ENCODE results near the gene SFTPB. TPM values are rescaled to one million over a fixed set of nuclear protein-coding genes. Genes with fewer than 3 reads are reported as not detected.

Gene SFTPB
- polyA plus RNA-seq, 4 donors, result 0.01 to 34.9 (median 6.0) TPM

GRCh38 chr2:85652056-85652455 is 15.9 kb downstream of the SFTPB start:
- Histone ChIP-seq H3K36me3 (ENCODE audit: control insufficient read depth in 3 of 3, insufficient read depth in 2 of 3, low read depth in 1 of 3, low read length in 3 of 3) (peaks cover 8 to 51% (median 13%) of the 10 kb centered on the region in 3 donors), H3K27me3 (ENCODE audit: control insufficient read depth in 3 of 3, insufficient read depth in 3 of 3, low read length in 3 of 3) (no peaks in the 10 kb centered on the region), H3K4me1 (ENCODE audit: control insufficient read depth in 3 of 3, insufficient read depth in 2 of 3, low read depth in 1 of 3, low read length in 2 of 3) (no peaks in the 10 kb centered on the region), H3K27ac (ENCODE audit: low read depth in 1 of 3, low read length in 2 of 3) (no peak overlapping the region), H3K9me3 (ENCODE audit: control insufficient read depth in 2 of 2, insufficient read depth in 1 of 2, low read depth in 1 of 2, low read length in 1 of 2) (no peaks in the 10 kb centered on the region), H3K4me3 (ENCODE audit: low read depth in 1 of 3, low read length in 3 of 3) (no peak overlapping the region)
- FAIRE-seq (no peak), DNase-seq (no peak)
- WGBS, 3 donors, result 95 to 100% (median 97%) methylated on average over 2 of the region's 2 CpGs

GRCh38 chr2:85651097-85651496 is 16.9 kb downstream of the SFTPB start:
- Histone ChIP-seq H3K4me3 (ENCODE audit: low read depth in 1 of 3, low read length in 3 of 3) (no peak overlapping the region), H3K27me3 (ENCODE audit: control insufficient read depth in 3 of 3, insufficient read depth in 3 of 3, low read length in 3 of 3) (no peaks in the 10 kb centered on the region), H3K27ac (ENCODE audit: low read depth in 1 of 3, low read length in 2 of 3) (no peak overlapping the region), H3K4me1 (ENCODE audit: control insufficient read depth in 3 of 3, insufficient read depth in 2 of 3, low read depth in 1 of 3, low read length in 2 of 3) (no peaks in the 10 kb centered on the region), H3K9me3 (ENCODE audit: control insufficient read depth in 2 of 2, insufficient read depth in 1 of 2, low read depth in 1 of 2, low read length in 1 of 2) (no peaks in the 10 kb centered on the region), H3K36me3 (ENCODE audit: control insufficient read depth in 3 of 3, insufficient read depth in 2 of 3, low read depth in 1 of 3, low read length in 3 of 3) (peaks cover 14 to 50% (median 16%) of the 10 kb centered on the region in 3 donors)
- 52 to 73% (median 63%) methylated on average over 3 of the region's 3 CpGs for WGBS, 3 donors
- DNase-seq, result no peak
- FAIRE-seq, result no peak

GRCh38 chr2:85650456-85650855 is 17.5 kb downstream of the SFTPB start:
- FAIRE-seq (no peak), DNase-seq (no peak)
- WGBS, 3 donors, result 95 to 97% (median 96%) methylated on average over 4 of the region's 4 CpGs
- Histone ChIP-seq H3K9me3 (ENCODE audit: control insufficient read depth in 2 of 2, insufficient read depth in 1 of 2, low read depth in 1 of 2, low read length in 1 of 2) (no peaks in the 10 kb centered on the region), H3K4me1 (ENCODE audit: control insufficient read depth in 3 of 3, insufficient read depth in 2 of 3, low read depth in 1 of 3, low read length in 2 of 3) (no peaks in the 10 kb centered on the region), H3K27me3 (ENCODE audit: control insufficient read depth in 3 of 3, insufficient read depth in 3 of 3, low read length in 3 of 3) (no peaks in the 10 kb centered on the region), H3K4me3 (ENCODE audit: low read depth in 1 of 3, low read length in 3 of 3) (no peak overlapping the region), H3K27ac (ENCODE audit: low read depth in 1 of 3, low read length in 2 of 3) (no peak overlapping the region), H3K36me3 (ENCODE audit: control insufficient read depth in 3 of 3, insufficient read depth in 2 of 3, low read depth in 1 of 3, low read length in 3 of 3) (peaks cover 14 to 51% (median 21%) of the 10 kb centered on the region in 3 donors)

GRCh38 chr2:85649201-85650190 is 18.5 kb downstream of the SFTPB start:
- Histone ChIP-seq H3K36me3 (ENCODE audit: control insufficient read depth in 3 of 3, insufficient read depth in 2 of 3, low read depth in 1 of 3, low read length in 3 of 3) (peaks cover 15 to 59% (median 26%) of the 10 kb centered on the region in 3 donors), H3K27ac (ENCODE audit: low read depth in 1 of 3, low read length in 2 of 3) (no peak overlapping the region), H3K4me3 (ENCODE audit: low read depth in 1 of 3, low read length in 3 of 3) (no peak overlapping the region), H3K4me1 (ENCODE audit: control insufficient read depth in 3 of 3, insufficient read depth in 2 of 3, low read depth in 1 of 3, low read length in 2 of 3) (no peaks in the 10 kb centered on the region), H3K27me3 (ENCODE audit: control insufficient read depth in 3 of 3, insufficient read depth in 3 of 3, low read length in 3 of 3) (no peaks in the 10 kb centered on the region), H3K9me3 (ENCODE audit: control insufficient read depth in 2 of 2, insufficient read depth in 1 of 2, low read depth in 1 of 2, low read length in 1 of 2) (no peaks in the 10 kb centered on the region)
- DNase-seq (no peak), FAIRE-seq (no peak)
- 85 to 94% (median 93%) methylated on average over 9 of the region's 9 CpGs for WGBS, 3 donors

GRCh38 chr2:85648619-85649018 is 19.4 kb downstream of the SFTPB start:
- 60 to 75% (median 65%) methylated on average over 2 of the region's 2 CpGs for WGBS, 3 donors
- no peak for FAIRE-seq
- DNase-seq, result no peak
- no peaks in the 10 kb centered on the region for H3K9me3 ChIP-seq (ENCODE audit: control insufficient read depth in 2 of 2, insufficient read depth in 1 of 2, low read depth in 1 of 2, low read length in 1 of 2)
- H3K4me3 ChIP-seq (ENCODE audit: low read depth in 1 of 3, low read length in 3 of 3), result no peak overlapping the region
- peaks cover 15 to 63% (median 30%) of the 10 kb centered on the region in 3 donors for H3K36me3 ChIP-seq (ENCODE audit: control insufficient read depth in 3 of 3, insufficient read depth in 2 of 3, low read depth in 1 of 3, low read length in 3 of 3)
- no peaks in the 10 kb centered on the region for H3K4me1 ChIP-seq (ENCODE audit: control insufficient read depth in 3 of 3, insufficient read depth in 2 of 3, low read depth in 1 of 3, low read length in 2 of 3)
- H3K27ac ChIP-seq (ENCODE audit: low read depth in 1 of 3, low read length in 2 of 3), result no peak overlapping the region
- no peaks in the 10 kb centered on the region for H3K27me3 ChIP-seq (ENCODE audit: control insufficient read depth in 3 of 3, insufficient read depth in 3 of 3, low read length in 3 of 3)

GRCh38 chr2:85647823-85648526 is 20.0 kb downstream of the SFTPB start:
- 84 to 92% (median 89%) methylated on average over 8 to 10 of the region's 10 CpGs for WGBS, 3 donors
- Histone ChIP-seq H3K27ac (ENCODE audit: low read depth in 1 of 3, low read length in 2 of 3) (no peak overlapping the region), H3K4me1 (ENCODE audit: control insufficient read depth in 3 of 3, insufficient read depth in 2 of 3, low read depth in 1 of 3, low read length in 2 of 3) (no peaks in the 10 kb centered on the region), H3K36me3 (ENCODE audit: control insufficient read depth in 3 of 3, insufficient read depth in 2 of 3, low read depth in 1 of 3, low read length in 3 of 3) (peaks cover 15 to 66% (median 34%) of the 10 kb centered on the region in 3 donors), H3K9me3 (ENCODE audit: control insufficient read depth in 2 of 2, insufficient read depth in 1 of 2, low read depth in 1 of 2, low read length in 1 of 2) (no peaks in the 10 kb centered on the region), H3K4me3 (ENCODE audit: low read depth in 1 of 3, low read length in 3 of 3) (no peak overlapping the region), H3K27me3 (ENCODE audit: control insufficient read depth in 3 of 3, insufficient read depth in 3 of 3, low read length in 3 of 3) (no peaks in the 10 kb centered on the region)
- FAIRE-seq (no peak), DNase-seq (no peak)

- Histone ChIP-seq H3K27me3 (ENCODE audit: control insufficient read depth in 3 of 3, insufficient read depth in 3 of 3, low read length in 3 of 3) (no peaks in the 10 kb centered on the region), H3K36me3 (ENCODE audit: control insufficient read depth in 3 of 3, insufficient read depth in 2 of 3, low read depth in 1 of 3, low read length in 3 of 3) (peaks cover 25 to 69% (median 40%) of the 10 kb centered on the region in 3 donors), H3K9me3 (ENCODE audit: control insufficient read depth in 2 of 2, insufficient read depth in 1 of 2, low read depth in 1 of 2, low read length in 1 of 2) (no peaks in the 10 kb centered on the region), H3K4me1 (ENCODE audit: control insufficient read depth in 3 of 3, insufficient read depth in 2 of 3, low read depth in 1 of 3, low read length in 2 of 3) (no peaks in the 10 kb centered on the region), H3K4me3 (ENCODE audit: low read depth in 1 of 3, low read length in 3 of 3) (no peak overlapping the region), H3K27ac (ENCODE audit: low read depth in 1 of 3, low read length in 2 of 3) (no peak overlapping the region)
- 87 to 96% (median 90%) methylated on average over 2 of the region's 2 CpGs for WGBS, 3 donors
- DNase-seq, result no peak
- FAIRE-seq, result no peak
Observed at GRCh38 chr2:85646166-85646565, 21.8 kb downstream of the SFTPB start.

GRCh38 chr2:85644909-85645308 is 23.1 kb downstream of the SFTPB start:
- Histone ChIP-seq H3K4me3 (ENCODE audit: low read depth in 1 of 3, low read length in 3 of 3) (no peak overlapping the region), H3K27me3 (ENCODE audit: control insufficient read depth in 3 of 3, insufficient read depth in 3 of 3, low read length in 3 of 3) (no peaks in the 10 kb centered on the region), H3K27ac (ENCODE audit: low read depth in 1 of 3, low read length in 2 of 3) (no peak overlapping the region), H3K9me3 (ENCODE audit: control insufficient read depth in 2 of 2, insufficient read depth in 1 of 2, low read depth in 1 of 2, low read length in 1 of 2) (no peaks in the 10 kb centered on the region), H3K36me3 (ENCODE audit: control insufficient read depth in 3 of 3, insufficient read depth in 2 of 3, low read depth in 1 of 3, low read length in 3 of 3) (peaks cover 25 to 68% (median 45%) of the 10 kb centered on the region in 3 donors), H3K4me1 (ENCODE audit: control insufficient read depth in 3 of 3, insufficient read depth in 2 of 3, low read depth in 1 of 3, low read length in 2 of 3) (no peaks in the 10 kb centered on the region)
- FAIRE-seq (no peak), DNase-seq (no peak)
- WGBS, 3 donors, result 95 to 98% (median 96%) methylated on average over 8 of the region's 8 CpGs
